CD4-positive, alpha-beta T cell treated with Interferon alpha-2 for 1 hour (primary cell): ENCODE measurements around the gene OBSL1.

Source experiments
- DNase-seq, 2 donors: peaks; one replicate each; pipeline ENCODE4 v3.0.0-alpha.2; 2020 to 2022

The OBSL1 gene

GRCh38 chr2:219548990-219549389, 22.3 kb downstream of the OBSL1 start:
- DNase-seq: no peak

GRCh38 chr2:219547621-219548020, 23.7 kb downstream of the OBSL1 start:
- no peak for DNase-seq

GRCh38 chr2:219545943-219546352, 25.4 kb downstream of the OBSL1 start:
- no peak for DNase-seq

GRCh38 chr2:219545295-219545942, 25.9 kb downstream of the OBSL1 start:
- no peak for DNase-seq

- DNase-seq: no peak
Measured at GRCh38 chr2:219544567-219544966, 26.8 kb downstream of the OBSL1 start.

- DNase-seq: peak; percentile 95 to 96
Measured at GRCh38 chr2:219543596-219544358, 27.6 kb downstream of the OBSL1 start, which contains the start of the genes CHPF and TMEM198. CHPF (minus strand) TSS chr2:219543809; CDS start chr2:219543538, 271 bp downstream. TMEM198 (plus strand) TSS chr2:219544028; CDS start chr2:219544728, 700 bp downstream.

- no peak for DNase-seq
Measured at GRCh38 chr2:219542931-219543595, 28.3 kb downstream of the OBSL1 start.

- DNase-seq: peak; percentile 85 to 92
Measured at GRCh38 chr2:219541611-219542180, 29.6 kb downstream of the OBSL1 start.

- DNase-seq: no peak
Measured at GRCh38 chr2:219540784-219541504, 30.4 kb downstream of the OBSL1 start.

GRCh38 chr2:219539926-219540678, 31.2 kb downstream of the OBSL1 start:
- no peak for DNase-seq

GRCh38 chr2:219538956-219539788, 32.2 kb downstream of the OBSL1 start:
- DNase-seq: no peak

GRCh38 chr2:219538504-219538951, 32.8 kb downstream of the OBSL1 start:
- no peak for DNase-seq

- no peak for DNase-seq
Measured at GRCh38 chr2:219537657-219538488, 33.5 kb downstream of the OBSL1 start.

- no peak for DNase-seq
Measured at GRCh38 chr2:219536967-219537366, 34.4 kb downstream of the OBSL1 start.

GRCh38 chr2:219536425-219536824, 34.9 kb downstream of the OBSL1 start:
- DNase-seq: no peak

- DNase-seq: no peak
Measured at GRCh38 chr2:219533930-219534661, 37.2 kb downstream of the OBSL1 start.

GRCh38 chr2:219532378-219532649, 39.0 kb downstream of the OBSL1 start:
- no peak for DNase-seq

GRCh38 chr2:219531639-219532377, 39.5 kb downstream of the OBSL1 start:
- no peak for DNase-seq
